ENCODE measurements around the gene ARMS2. TPM values are rescaled to one million over a fixed set of nuclear protein-coding genes. Genes with fewer than 3 reads are reported as not detected.

The ARMS2 gene
- polyA plus RNA-seq, 1 donor from 2014 or later = not detected

GRCh38 chr10:122478971-122479370, 24.5 kb downstream of the ARMS2 start:
- no peak overlapping the region for H3K4me2 ChIP-seq (ENCODE audit: low read length)
- no peaks in the 10 kb centered on the region for H3K9me2 ChIP-seq (ENCODE audit: insufficient read depth, low read length)
- H3K9me3 ChIP-seq (ENCODE audit: low read length) = no peaks in the 10 kb centered on the region
- H2AFZ ChIP-seq (ENCODE audit: low read depth, low read length) = no peak overlapping the region
- no peaks in the 10 kb centered on the region for H3K79me2 ChIP-seq (replicated peaks; ENCODE audit: insufficient read depth, low read length)
- H3K4me3 ChIP-seq (ENCODE audit: low read length) = no peak overlapping the region
- TF ChIP-seq EP300 (conservative IDR thresholded peaks at IDR 0.05; ENCODE audit: poor library complexity, severe bottlenecking) (no peak), POLR2AphosphoS5 (IDR thresholded peaks at IDR 0.05) (no peak), CTCF (IDR thresholded peaks at IDR 0.05; ENCODE audit: poor library complexity, severe bottlenecking) (no peak), SMC3 (conservative IDR thresholded peaks at IDR 0.05; ENCODE audit: poor library complexity) (no peak), TAF1 (IDR thresholded peaks at IDR 0.05; ENCODE audit: low read depth) (no peak), REST (IDR thresholded peaks at IDR 0.05; ENCODE audit: borderline replicate concordance) (no peak), EZH2 (IDR thresholded peaks at IDR 0.05; ENCODE audit: borderline replicate concordance, insufficient read depth, low read length, poor library complexity, severe bottlenecking) (no peak), MXI1 (conservative IDR thresholded peaks at IDR 0.05; ENCODE audit: poor library complexity, severe bottlenecking) (no peak), RAD21 (conservative IDR thresholded peaks at IDR 0.05) (no peak)
- H3K9ac ChIP-seq (ENCODE audit: low read length) = no peak overlapping the region
- no peak overlapping the region for H3K27ac ChIP-seq (ENCODE audit: low read length)
- no peaks in the 10 kb centered on the region for H3K36me3 ChIP-seq (ENCODE audit: insufficient read depth, low read length)
- H3K27me3 ChIP-seq (ENCODE audit: insufficient read depth, low read depth, low read length) = no peaks in the 10 kb centered on the region
- no peaks in the 10 kb centered on the region for H3F3A ChIP-seq (ENCODE audit: insufficient read depth, low read length, poor library complexity, severe bottlenecking)
- no peaks in the 10 kb centered on the region for H4K20me1 ChIP-seq (ENCODE audit: insufficient read depth)

- no peaks in the 10 kb centered on the region for H3K9me3 ChIP-seq (ENCODE audit: low read length)
- no peak overlapping the region for H3K27ac ChIP-seq (ENCODE audit: low read length)
- H3F3A ChIP-seq (ENCODE audit: insufficient read depth, low read length, poor library complexity, severe bottlenecking) = no peaks in the 10 kb centered on the region
- no peaks in the 10 kb centered on the region for H3K36me3 ChIP-seq (ENCODE audit: insufficient read depth, low read length)
- no peak overlapping the region for H3K4me3 ChIP-seq (ENCODE audit: low read length)
- H2AFZ ChIP-seq (ENCODE audit: low read depth, low read length) = no peak overlapping the region
- no peaks in the 10 kb centered on the region for H3K79me2 ChIP-seq (replicated peaks; ENCODE audit: insufficient read depth, low read length)
- H3K9ac ChIP-seq (ENCODE audit: low read length) = no peak overlapping the region
- H3K9me2 ChIP-seq (ENCODE audit: insufficient read depth, low read length) = no peaks in the 10 kb centered on the region
- H3K4me2 ChIP-seq (ENCODE audit: low read length) = no peak overlapping the region
- no peak for TF ChIP-seq SMC3 (conservative IDR thresholded peaks at IDR 0.05; ENCODE audit: poor library complexity)
- TF ChIP-seq CTCF (IDR thresholded peaks at IDR 0.05; ENCODE audit: poor library complexity, severe bottlenecking) = no peak
- no peak for TF ChIP-seq EP300 (conservative IDR thresholded peaks at IDR 0.05; ENCODE audit: poor library complexity, severe bottlenecking)
- TF ChIP-seq POLR2AphosphoS5 (IDR thresholded peaks at IDR 0.05) = no peak
- no peak for TF ChIP-seq REST (IDR thresholded peaks at IDR 0.05; ENCODE audit: borderline replicate concordance)
- no peak for TF ChIP-seq MXI1 (conservative IDR thresholded peaks at IDR 0.05; ENCODE audit: poor library complexity, severe bottlenecking)
- no peak for TF ChIP-seq EZH2 (IDR thresholded peaks at IDR 0.05; ENCODE audit: borderline replicate concordance, insufficient read depth, low read length, poor library complexity, severe bottlenecking)
- no peak for TF ChIP-seq RAD21 (conservative IDR thresholded peaks at IDR 0.05)
- no peak for TF ChIP-seq TAF1 (IDR thresholded peaks at IDR 0.05; ENCODE audit: low read depth)
- H4K20me1 ChIP-seq (ENCODE audit: insufficient read depth) = no peaks in the 10 kb centered on the region
- no peaks in the 10 kb centered on the region for H3K27me3 ChIP-seq (ENCODE audit: insufficient read depth, low read depth, low read length)
These were observed 25.8 kb downstream of the ARMS2 start for GRCh38 chr10:122480146-122480833.

All from neural cell (in vitro differentiated cells).